ENCODE measurements around the gene C1orf159.

C1orf159 gene

GRCh38 chr1:1091344-1092148, 24.3 kb downstream of the C1orf159 start:
- Histone ChIP-seq H3K27ac (ENCODE audit: low read length) (no peak overlapping the region), H3K4me3 (ENCODE audit: low read length) (no peak overlapping the region), H3K9me3 (ENCODE audit: control insufficient read depth, insufficient read depth, low read length) (no peaks in the 10 kb centered on the region), H3K4me1 (ENCODE audit: control insufficient read depth, insufficient read depth, low read length) (no peaks in the 10 kb centered on the region), H3K27me3 (ENCODE audit: control insufficient read depth, insufficient read depth, low read length) (no peaks in the 10 kb centered on the region), H3K36me3 (ENCODE audit: control insufficient read depth, insufficient read depth, low read length) (peaks cover under 1% of the 10 kb centered on the region; the same call in 1 of the 2 replicates)
- DNase-seq (ENCODE audit: low read depth, low spot score), result no peak
- WGBS (ENCODE audit: insufficient coverage, insufficient read length), result no CpG with 5 or more reads among the region's 28 CpGs

GRCh38 chr1:1090424-1091343, 25.2 kb downstream of the C1orf159 start:
- DNase-seq (ENCODE audit: low read depth, low spot score), result no peak
- no CpG with 5 or more reads among the region's 45 CpGs for WGBS (ENCODE audit: insufficient coverage, insufficient read length)
- H3K27ac ChIP-seq (ENCODE audit: low read length), result no peak overlapping the region

GRCh38 chr1:1089731-1090423, 26.0 kb downstream of the C1orf159 start:
- WGBS (ENCODE audit: insufficient coverage, insufficient read length), result no CpG with 5 or more reads among the region's 22 CpGs
- Histone ChIP-seq H3K9me3 (ENCODE audit: control insufficient read depth, insufficient read depth, low read length) (no peaks in the 10 kb centered on the region), H3K27me3 (ENCODE audit: control insufficient read depth, insufficient read depth, low read length) (no peaks in the 10 kb centered on the region), H3K36me3 (ENCODE audit: control insufficient read depth, insufficient read depth, low read length) (peaks cover 4% of the 10 kb centered on the region; the same call in 1 of the 2 replicates), H3K27ac (ENCODE audit: low read length) (no peak overlapping the region), H3K4me1 (ENCODE audit: control insufficient read depth, insufficient read depth, low read length) (no peaks in the 10 kb centered on the region), H3K4me3 (ENCODE audit: low read length) (no peak overlapping the region)
- DNase-seq (ENCODE audit: low read depth, low spot score), result no peak

More at GRCh38 chr1:1090424-1091343, 25.2 kb downstream of the C1orf159 start:
- H3K9me3 ChIP-seq (ENCODE audit: control insufficient read depth, insufficient read depth, low read length), result no peaks in the 10 kb centered on the region
- no peaks in the 10 kb centered on the region for H3K27me3 ChIP-seq (ENCODE audit: control insufficient read depth, insufficient read depth, low read length)
- peaks cover 4% of the 10 kb centered on the region; the same call in 1 of the 2 replicates for H3K36me3 ChIP-seq (ENCODE audit: control insufficient read depth, insufficient read depth, low read length)
- H3K4me3 ChIP-seq (ENCODE audit: low read length), result no peak overlapping the region
- no peaks in the 10 kb centered on the region for H3K4me1 ChIP-seq (ENCODE audit: control insufficient read depth, insufficient read depth, low read length)

- DNase-seq (ENCODE audit: low read depth, low spot score), result no peak
- no peaks in the 10 kb centered on the region for H3K4me1 ChIP-seq (ENCODE audit: control insufficient read depth, insufficient read depth, low read length)
- WGBS (ENCODE audit: insufficient coverage, insufficient read length), result no CpG with 5 or more reads among the region's 46 CpGs
- H3K27ac ChIP-seq (ENCODE audit: low read length), result no peak overlapping the region
- H3K9me3 ChIP-seq (ENCODE audit: control insufficient read depth, insufficient read depth, low read length), result no peaks in the 10 kb centered on the region
- no peak overlapping the region for H3K4me3 ChIP-seq (ENCODE audit: low read length)
- no peaks in the 10 kb centered on the region for H3K27me3 ChIP-seq (ENCODE audit: control insufficient read depth, insufficient read depth, low read length)
- peaks cover 4% of the 10 kb centered on the region; the same call in 1 of the 2 replicates for H3K36me3 ChIP-seq (ENCODE audit: control insufficient read depth, insufficient read depth, low read length)
These were observed 26.8 kb downstream of the C1orf159 start for GRCh38 chr1:1088801-1089680.

GRCh38 chr1:1088029-1088800, 27.7 kb downstream of the C1orf159 start:
- H3K4me3 ChIP-seq (ENCODE audit: low read length), result no peak overlapping the region
- peaks cover 4% of the 10 kb centered on the region; the same call in 1 of the 2 replicates for H3K36me3 ChIP-seq (ENCODE audit: control insufficient read depth, insufficient read depth, low read length)
- no peaks in the 10 kb centered on the region for H3K27me3 ChIP-seq (ENCODE audit: control insufficient read depth, insufficient read depth, low read length)
- no peaks in the 10 kb centered on the region for H3K4me1 ChIP-seq (ENCODE audit: control insufficient read depth, insufficient read depth, low read length)
- H3K27ac ChIP-seq (ENCODE audit: low read length), result no peak overlapping the region
- H3K9me3 ChIP-seq (ENCODE audit: control insufficient read depth, insufficient read depth, low read length), result no peaks in the 10 kb centered on the region
- DNase-seq (ENCODE audit: low read depth, low spot score), result no peak
- WGBS (ENCODE audit: insufficient coverage, insufficient read length), result no CpG with 5 or more reads among the region's 39 CpGs

DNA sequence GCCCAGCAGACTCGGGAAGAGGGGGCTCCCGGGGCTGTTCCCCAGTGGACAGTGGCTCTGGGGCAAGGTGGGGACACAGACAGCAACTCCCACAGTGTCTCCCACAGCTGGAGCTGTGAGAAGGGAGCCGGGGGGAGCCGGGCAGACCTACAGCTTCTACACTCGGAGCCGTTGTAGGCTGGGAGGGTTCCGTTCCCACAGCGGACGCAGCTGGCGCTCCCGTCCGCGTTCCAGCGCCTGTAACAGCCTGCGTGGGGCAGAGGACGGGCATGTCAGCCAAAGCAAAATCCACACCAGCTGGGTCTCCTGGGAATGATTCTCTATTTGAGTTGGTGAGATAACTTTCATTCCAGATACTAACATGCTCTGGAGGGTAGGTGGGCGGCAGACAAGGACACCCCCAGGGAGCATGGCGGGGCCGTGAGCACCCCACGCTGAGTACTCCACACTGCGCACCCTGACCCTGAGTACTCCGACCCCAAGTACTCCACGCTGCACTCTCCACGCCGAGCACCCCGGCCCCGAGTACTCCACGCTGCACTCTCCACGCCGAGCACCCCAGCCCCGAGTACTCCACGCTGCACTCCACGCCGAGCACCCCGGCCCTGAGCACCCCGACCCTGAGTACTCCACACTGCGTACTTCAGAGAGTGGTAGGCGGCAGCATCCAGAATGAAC, 28.4 kb downstream of the C1orf159 start:
- Histone ChIP-seq H3K4me3 (ENCODE audit: low read length) (no peak overlapping the region), H3K27me3 (ENCODE audit: control insufficient read depth, insufficient read depth, low read length) (no peaks in the 10 kb centered on the region), H3K9me3 (ENCODE audit: control insufficient read depth, insufficient read depth, low read length) (no peaks in the 10 kb centered on the region), H3K4me1 (ENCODE audit: control insufficient read depth, insufficient read depth, low read length) (no peaks in the 10 kb centered on the region), H3K27ac (ENCODE audit: low read length) (no peak overlapping the region), H3K36me3 (ENCODE audit: control insufficient read depth, insufficient read depth, low read length) (peaks cover 4% of the 10 kb centered on the region; the same call in 1 of the 2 replicates)
- WGBS (ENCODE audit: insufficient coverage, insufficient read length), result no CpG with 5 or more reads among the region's 38 CpGs
- no peak for DNase-seq (ENCODE audit: low read depth, low spot score)

DNA sequence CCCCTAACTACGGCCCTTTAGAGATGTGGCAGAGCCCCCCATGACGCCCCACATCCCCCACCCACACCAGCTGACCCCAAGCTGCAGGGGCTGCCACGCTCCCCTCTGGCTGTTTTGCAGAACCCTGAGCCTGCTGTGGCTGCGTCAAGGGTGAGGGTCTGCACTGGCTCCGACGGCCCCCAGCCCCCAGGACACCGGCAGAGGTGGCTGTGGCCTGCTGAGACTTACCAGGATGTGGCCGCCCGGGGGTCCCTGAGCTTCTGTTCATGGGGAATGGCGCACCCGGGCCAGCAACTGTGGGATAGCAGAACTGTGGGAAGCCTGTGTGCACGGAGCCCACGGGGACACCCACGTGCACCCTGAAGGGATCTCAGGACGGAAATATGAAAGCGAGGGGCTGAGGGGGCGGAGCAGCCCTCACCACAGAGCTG, 29.0 kb downstream of the C1orf159 start:
- Histone ChIP-seq H3K4me3 (ENCODE audit: low read length) (no peak overlapping the region), H3K9me3 (ENCODE audit: control insufficient read depth, insufficient read depth, low read length) (no peaks in the 10 kb centered on the region), H3K27ac (ENCODE audit: low read length) (no peak overlapping the region), H3K36me3 (ENCODE audit: control insufficient read depth, insufficient read depth, low read length) (peaks cover 4% of the 10 kb centered on the region; the same call in 1 of the 2 replicates), H3K27me3 (ENCODE audit: control insufficient read depth, insufficient read depth, low read length) (no peaks in the 10 kb centered on the region), H3K4me1 (ENCODE audit: control insufficient read depth, insufficient read depth, low read length) (no peaks in the 10 kb centered on the region)
- no CpG with 5 or more reads among the region's 17 CpGs for WGBS (ENCODE audit: insufficient coverage, insufficient read length)
- no peak for DNase-seq (ENCODE audit: low read depth, low spot score)

DNA sequence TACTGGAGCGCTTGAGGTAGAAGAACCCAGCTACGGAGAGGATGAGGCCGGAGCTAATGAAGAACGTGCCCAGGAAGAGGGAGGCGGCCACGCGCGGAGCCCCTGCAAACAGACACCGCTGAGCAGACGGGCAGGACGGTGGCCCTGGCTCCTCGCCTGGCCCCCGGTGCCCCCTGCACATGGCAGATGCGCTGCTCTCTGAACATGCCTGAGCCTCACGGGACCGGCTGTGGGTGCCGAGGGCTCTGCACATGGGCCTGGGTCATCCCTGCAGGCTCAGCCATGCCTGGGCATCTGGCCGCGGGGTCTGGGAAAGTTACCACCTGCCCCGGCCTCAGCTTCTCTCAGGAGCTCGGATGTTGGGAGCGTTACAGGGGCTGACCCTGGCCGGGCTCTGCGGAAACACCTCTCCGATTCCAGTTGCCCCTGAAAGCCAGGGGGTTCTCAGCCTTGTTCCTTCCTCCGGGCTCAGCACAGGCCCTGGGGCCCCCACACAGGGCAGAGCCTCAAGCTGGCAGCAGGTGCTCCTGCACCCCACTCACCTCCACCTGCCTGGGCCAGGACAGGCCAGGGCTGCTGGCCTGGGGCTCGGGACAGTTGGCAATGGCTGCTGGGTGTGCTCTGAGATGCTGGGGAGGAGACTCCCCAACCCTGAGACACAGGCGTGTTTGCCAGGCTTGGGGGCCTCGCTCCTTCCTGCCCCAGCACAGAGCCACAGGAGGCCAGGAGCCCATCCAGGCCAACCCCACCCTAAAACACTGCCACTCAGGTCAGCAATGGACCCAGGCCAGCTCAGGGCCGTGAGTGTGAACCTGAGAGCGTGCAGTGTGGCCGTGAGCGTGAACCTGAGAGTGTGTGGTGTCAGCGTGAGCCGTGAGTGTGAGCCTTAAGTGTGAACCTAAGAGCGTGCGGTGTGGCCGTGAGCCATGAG, 29.7 kb downstream of the C1orf159 start:
- Histone ChIP-seq H3K27ac (ENCODE audit: low read length) (no peak overlapping the region), H3K27me3 (ENCODE audit: control insufficient read depth, insufficient read depth, low read length) (no peaks in the 10 kb centered on the region), H3K36me3 (ENCODE audit: control insufficient read depth, insufficient read depth, low read length) (peaks cover 4% of the 10 kb centered on the region; the same call in 1 of the 2 replicates), H3K4me3 (ENCODE audit: low read length) (no peak overlapping the region), H3K4me1 (ENCODE audit: control insufficient read depth, insufficient read depth, low read length) (no peaks in the 10 kb centered on the region; the same call in 1 of the 2 replicates), H3K9me3 (ENCODE audit: control insufficient read depth, insufficient read depth, low read length) (no peaks in the 10 kb centered on the region)
- no CpG with 5 or more reads among the region's 38 CpGs for WGBS (ENCODE audit: insufficient coverage, insufficient read length)
- DNase-seq (ENCODE audit: low read depth, low spot score), result no peak

All from iPS DF 6.9 (cell line).